HepG2 (cell line): ENCODE results near the gene SMYD5. TPM values are rescaled to one million over a fixed set of nuclear protein-coding genes. Genes with fewer than 3 reads are reported as not detected.

Experiments
- HDAC1 ChIP-seq: sonication (generic); formaldehyde crosslinking; IDR thresholded peaks from 2 replicates; pipeline ENCODE4 v1.5.1; 2020; ENCODE audit warnings: mild to moderate bottlenecking, missing genetic modification reagents
- MEF2D ChIP-seq: sonication (generic); formaldehyde crosslinking; IDR thresholded peaks from 2 replicates; pipeline ENCODE4 v1.5.1; 2020; ENCODE audit warnings: mild to moderate bottlenecking, missing genetic modification reagents
- MXI1 ChIP-seq: IDR thresholded peaks from 3 replicates; pipeline ENCODE4 v1.6.1; 2012; ENCODE audit warnings: low read depth, low read length, inconsistent platforms, borderline replicate concordance
- NR3C1 ChIP-seq: sonication (generic); formaldehyde crosslinking; IDR thresholded peaks from 2 replicates; pipeline ENCODE4 v1.4.0; 2020; ENCODE audit warnings: missing genetic modification reagents
- RFX3 ChIP-seq: IDR thresholded peaks from 2 replicates; pipeline ENCODE4 v1.6.1; 2016; ENCODE audit warnings: missing biosample characterization, missing genetic modification reagents
- SP5 ChIP-seq: IDR thresholded peaks from 2 replicates; pipeline ENCODE4 v1.6.1; 2016; ENCODE audit warnings: low read depth, borderline replicate concordance
- TFDP2 ChIP-seq: sonication (generic); formaldehyde crosslinking; IDR thresholded peaks from 2 replicates; pipeline ENCODE4 v1.4.0; 2020; ENCODE audit warnings: missing genetic modification reagents
- TRIM22 ChIP-seq: fragments of 450-650 bp; IDR thresholded peaks from 2 replicates; pipeline ENCODE4 v1.6.1; 2017
- ZBTB43 ChIP-seq: sonication (generic); formaldehyde crosslinking; conservative IDR thresholded peaks from 2 replicates; pipeline ENCODE4 v1.4.0; 2020; ENCODE audit warnings: missing genetic modification reagents
- ZNF143 ChIP-seq: sonication (generic); formaldehyde crosslinking; IDR thresholded peaks from 2 replicates; pipeline ENCODE4 v1.4.0; 2020; ENCODE audit warnings: missing genetic modification reagents
- ZNF17 ChIP-seq: sonication (generic); formaldehyde crosslinking; IDR thresholded peaks from 2 replicates; pipeline ENCODE4 v1.5.0; 2020; ENCODE audit warnings: mild to moderate bottlenecking, missing genetic modification reagents
- ZNF383 ChIP-seq: sonication (generic); formaldehyde crosslinking; IDR thresholded peaks from 2 replicates; pipeline ENCODE4 v1.4.0; 2020; ENCODE audit warnings: missing genetic modification reagents, mild to moderate bottlenecking, borderline replicate concordance
- ZNF44 ChIP-seq: sonication (generic); formaldehyde crosslinking; IDR thresholded peaks from 2 replicates; pipeline ENCODE4 v1.5.1; 2020; ENCODE audit warnings: mild to moderate bottlenecking, missing genetic modification reagents
- ZNF562 ChIP-seq: sonication (generic); formaldehyde crosslinking; IDR thresholded peaks from 2 replicates; pipeline ENCODE4 v1.8.0; 2022; ENCODE audit warnings: missing genetic modification reagents, borderline replicate concordance
- ZNF670 ChIP-seq: sonication (generic); formaldehyde crosslinking; IDR thresholded peaks from 2 replicates; pipeline ENCODE4 v1.8.0; 2022; ENCODE audit warnings: mild to moderate bottlenecking, missing genetic modification reagents, borderline replicate concordance
- ZNF674 ChIP-seq: sonication (generic); formaldehyde crosslinking; IDR thresholded peaks from 2 replicates; pipeline ENCODE4 v1.5.0; 2020; ENCODE audit warnings: low read depth, mild to moderate bottlenecking, missing genetic modification reagents
- ZNF691 ChIP-seq: sonication (generic); formaldehyde crosslinking; IDR thresholded peaks from 2 replicates; pipeline ENCODE4 v1.4.0; 2020; ENCODE audit warnings: missing genetic modification reagents, low read depth, mild to moderate bottlenecking, borderline replicate concordance
- polyA plus RNA-seq, 8 experiments: library from polyadenylated mRNA; depleted of rRNA in 3 of 8; stranded (reverse) in 7 of 8; unstranded in 1 of 8; fragments of >200 nt; fragmentation: Illumina TruSeq in 4 of 8; extraction: Trizol in 4 of 8; gene quantifications; 2 replicates each; pipeline versions ENCODE4 v1.2.1 to v1.2.3, GENCODE V29; 2011 to 2016; ENCODE audit warnings: low read depth in 4 of 8, missing spikeins in 1 of 8, mixed read lengths in 1 of 8; ENCODE audit not compliant: insufficient read depth in 1 of 8
- total RNA-seq, 5 experiments: library from RNA; depleted of rRNA; stranded (reverse); fragments of >200 nt; fragmentation: Illumina TruSeq; extraction: Trizol; gene quantifications; 2 replicates each; pipeline ENCODE4 v1.2.3, GENCODE V29; 2016; ENCODE audit warnings: low read depth in 1 of 5
- TF ChIP-seq, protein P1 (sequence below): sonication (generic); formaldehyde crosslinking; IDR thresholded peaks from 2 replicates; pipeline ENCODE4 v1.4.0; 2020; ENCODE audit warnings: mild to moderate bottlenecking, missing genetic modification reagents, borderline replicate concordance
- TF ChIP-seq, protein P2 (sequence below): IDR thresholded peaks from 2 replicates; pipeline ENCODE4 v1.6.1; 2012; ENCODE audit warnings: low read depth, low read length, improper control_type of control experiment

SMYD5 gene
- total and polyA plus RNA-seq, 2 of the 13 experiments (the other 11 are each of a cell fraction or from before 2014, with no cell fraction given), result 55.8 to 70.4 TPM

GRCh38 chr2:73212448-73213176, 1.4 kb upstream of the SMYD5 start (continued):
- no peak; the same call in 1 of the 2 replicates for TF ChIP-seq TFDP2 (CRISPR knock-in tag)
- TF ChIP-seq ZNF383 (CRISPR knock-in tag), result 0 out of 2 replicates have a peak, but pooled peaks have one; percentile 77
- TF ChIP-seq NR3C1 (CRISPR knock-in tag), result no peak
- no peak for TF ChIP-seq HDAC1 (CRISPR knock-in tag)
- no peak for TF ChIP-seq MEF2D (CRISPR knock-in tag)
- TF ChIP-seq ZNF143, result no peak
- TF ChIP-seq ZNF562 (CRISPR knock-in tag), result no peak
- TF ChIP-seq, protein P1, sequence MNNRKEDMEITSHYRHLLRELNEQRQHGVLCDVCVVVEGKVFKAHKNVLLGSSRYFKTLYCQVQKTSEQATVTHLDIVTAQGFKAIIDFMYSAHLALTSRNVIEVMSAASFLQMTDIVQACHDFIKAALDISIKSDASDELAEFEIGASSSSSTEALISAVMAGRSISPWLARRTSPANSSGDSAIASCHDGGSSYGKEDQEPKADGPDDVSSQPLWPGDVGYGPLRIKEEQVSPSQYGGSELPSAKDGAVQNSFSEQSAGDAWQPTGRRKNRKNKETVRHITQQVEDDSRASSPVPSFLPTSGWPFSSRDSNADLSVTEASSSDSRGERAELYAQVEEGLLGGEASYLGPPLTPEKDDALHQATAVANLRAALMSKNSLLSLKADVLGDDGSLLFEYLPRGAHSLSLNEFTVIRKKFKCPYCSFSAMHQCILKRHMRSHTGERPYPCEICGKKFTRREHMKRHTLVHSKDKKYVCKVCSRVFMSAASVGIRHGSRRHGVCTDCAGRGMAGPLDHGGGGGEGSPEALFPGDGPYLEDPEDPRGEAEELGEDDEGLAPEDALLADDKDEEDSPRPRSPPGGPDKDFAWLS, result no peak
- TF ChIP-seq SP5 (CRISPR knock-in tag), result no peak
- TF ChIP-seq ZNF674 (CRISPR knock-in tag), result no peak
- peak; percentile 24; the same call in 1 of the 2 replicates for TF ChIP-seq ZNF691
- no peak; the same call in 1 of the 2 replicates for TF ChIP-seq ZNF670
- 0 out of 3 replicates have a peak, but pooled peaks have one; percentile 30 for TF ChIP-seq MXI1
- TF ChIP-seq ZBTB43 (CRISPR knock-in tag), result no peak
- no peak for TF ChIP-seq RFX3 (CRISPR knock-in tag)
- no peak for TF ChIP-seq TRIM22
- no peak for TF ChIP-seq ZNF17 (CRISPR knock-in tag)
- TF ChIP-seq, protein P2, sequence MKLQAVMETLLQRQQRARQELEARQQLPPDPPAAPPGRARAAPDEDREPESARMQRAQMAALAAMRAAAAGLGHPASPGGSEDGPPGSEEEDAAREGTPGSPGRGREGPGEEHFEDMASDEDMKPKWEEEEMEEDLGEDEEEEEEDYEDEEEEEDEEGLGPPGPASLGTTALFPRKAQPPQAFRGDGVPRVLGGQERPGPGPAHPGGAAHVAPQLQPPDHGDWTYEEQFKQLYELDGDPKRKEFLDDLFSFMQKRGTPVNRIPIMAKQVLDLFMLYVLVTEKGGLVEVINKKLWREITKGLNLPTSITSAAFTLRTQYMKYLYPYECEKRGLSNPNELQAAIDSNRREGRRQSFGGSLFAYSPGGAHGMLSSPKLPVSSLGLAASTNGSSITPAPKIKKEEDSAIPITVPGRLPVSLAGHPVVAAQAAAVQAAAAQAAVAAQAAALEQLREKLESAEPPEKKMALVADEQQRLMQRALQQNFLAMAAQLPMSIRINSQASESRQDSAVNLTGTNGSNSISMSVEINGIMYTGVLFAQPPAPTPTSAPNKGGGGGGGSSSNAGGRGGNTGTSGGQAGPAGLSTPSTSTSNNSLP, result 0 out of 2 replicates have a peak, but pooled peaks have one; percentile 22
- peak; percentile 21; the same call in 1 of the 2 replicates for TF ChIP-seq ZNF44
